Astrocyte of the spinal cord (primary cell): Measurements from ENCODE around the gene SLC35E2B.
"Not testable (repeated sequence)": the region's sequence is repeated elsewhere in the genome, so short reads cannot be mapped to it uniquely, and the experiment has no call there.

Source experiments
- DNase-seq: peaks from one replicate; pipeline ENCODE4 v3.0.0; 2011; ENCODE audit warnings: low read depth, low spot score
- H3K4me3 ChIP-seq: 2 replicates; pipeline ENCODE4 v1.5.1; 2011; ENCODE audit warnings: low read depth, mild to moderate bottlenecking, low read length, moderate library complexity
- in situ Hi-C: cut with HindIII; loops from 2 replicates; pipeline ENCODE4 v1.10.0; 2017; ENCODE audit warnings: low sequenced_read_pairs
- TF ChIP-seq, protein P1 (sequence below): IDR thresholded peaks from 2 replicates; pipeline ENCODE4 v1.5.1; 2012; ENCODE audit warnings: low read depth, mild to moderate bottlenecking, low read length, inconsistent platforms

Gene SLC35E2B

GRCh38 chr1:1692714-1693647 is at the start of gene SLC35E2B:
SLC35E2B (minus strand) TSS chr1:1692795; CDS start chr1:1676699, 16,096 bp downstream.
- in situ Hi-C loops = not testable (repeated sequence)
- peak within 1 kb of the TSS; percentile 59 for H3K4me3 ChIP-seq
- peak; percentile 95 for DNase-seq

DNA sequence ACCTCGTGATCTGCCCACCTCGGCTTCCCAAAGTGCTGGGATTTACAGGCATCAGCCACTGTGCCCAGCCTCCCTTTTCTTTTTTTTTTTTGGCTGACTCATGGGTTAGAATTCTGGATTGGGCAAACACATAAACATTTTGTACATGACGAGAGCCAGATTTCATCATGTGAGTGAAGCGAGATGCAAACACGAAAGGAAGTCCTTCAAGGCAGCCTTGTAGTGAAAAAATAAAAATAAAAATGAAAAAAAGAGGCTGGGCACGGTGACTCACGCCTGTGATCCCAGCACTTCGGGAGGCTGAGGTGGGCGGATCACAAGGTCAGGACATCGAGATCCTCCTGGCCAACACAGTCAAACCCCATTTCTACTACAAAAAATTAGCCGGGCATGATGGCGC is 48.4 kb upstream of the SLC35E2B start:
- H3K4me3 ChIP-seq, in situ Hi-C loops: not testable (repeated sequence)
- DNase-seq = peak; percentile 87

DNA sequence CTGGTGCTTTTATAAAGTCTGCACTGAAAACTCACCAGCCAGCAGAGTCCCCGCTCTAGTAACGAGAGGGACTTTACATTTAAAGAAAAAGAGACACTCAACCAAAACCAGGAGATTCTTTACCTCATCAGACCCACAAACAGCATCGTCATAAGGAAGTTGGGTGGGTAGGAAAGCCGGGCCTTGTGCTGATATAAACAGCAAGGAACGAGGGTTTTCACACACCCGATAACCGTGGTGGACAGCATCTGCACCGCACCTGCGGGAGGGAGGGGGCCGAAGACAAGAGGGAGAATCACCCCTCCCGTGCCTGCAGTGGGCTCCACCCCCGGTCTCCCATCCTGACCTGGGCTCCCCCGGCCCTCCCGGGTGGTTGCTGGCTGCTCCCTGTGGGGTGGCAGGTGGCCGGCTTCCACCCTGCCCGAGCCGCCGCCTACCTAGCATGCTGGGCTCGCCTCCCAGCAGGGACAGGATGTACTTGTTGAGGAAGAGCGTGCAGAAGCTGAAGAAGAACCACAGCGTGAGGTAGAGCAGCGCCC is 46.3 kb upstream of the SLC35E2B start:
- in situ Hi-C loops, DNase-seq, H3K4me3 ChIP-seq: not testable (repeated sequence)

GRCh38 chr1:1737675-1738590 is 45.3 kb upstream of the SLC35E2B start:
- in situ Hi-C loops, H3K4me3 ChIP-seq, DNase-seq: not testable (repeated sequence)

- no peak for DNase-seq
- in situ Hi-C loops = no loop called here
- H3K4me3 ChIP-seq = no peak overlapping the region
- TF ChIP-seq, protein P1, sequence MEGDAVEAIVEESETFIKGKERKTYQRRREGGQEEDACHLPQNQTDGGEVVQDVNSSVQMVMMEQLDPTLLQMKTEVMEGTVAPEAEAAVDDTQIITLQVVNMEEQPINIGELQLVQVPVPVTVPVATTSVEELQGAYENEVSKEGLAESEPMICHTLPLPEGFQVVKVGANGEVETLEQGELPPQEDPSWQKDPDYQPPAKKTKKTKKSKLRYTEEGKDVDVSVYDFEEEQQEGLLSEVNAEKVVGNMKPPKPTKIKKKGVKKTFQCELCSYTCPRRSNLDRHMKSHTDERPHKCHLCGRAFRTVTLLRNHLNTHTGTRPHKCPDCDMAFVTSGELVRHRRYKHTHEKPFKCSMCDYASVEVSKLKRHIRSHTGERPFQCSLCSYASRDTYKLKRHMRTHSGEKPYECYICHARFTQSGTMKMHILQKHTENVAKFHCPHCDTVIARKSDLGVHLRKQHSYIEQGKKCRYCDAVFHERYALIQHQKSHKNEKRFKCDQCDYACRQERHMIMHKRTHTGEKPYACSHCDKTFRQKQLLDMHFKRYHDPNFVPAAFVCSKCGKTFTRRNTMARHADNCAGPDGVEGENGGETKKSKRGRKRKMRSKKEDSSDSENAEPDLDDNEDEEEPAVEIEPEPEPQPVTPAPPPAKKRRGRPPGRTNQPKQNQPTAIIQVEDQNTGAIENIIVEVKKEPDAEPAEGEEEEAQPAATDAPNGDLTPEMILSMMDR = no peak
Measured at GRCh38 chr1:1732381-1732780, 39.8 kb upstream of the SLC35E2B start.

GRCh38 chr1:1730870-1731269 is 38.3 kb upstream of the SLC35E2B start:
- no peak overlapping the region for H3K4me3 ChIP-seq
- in situ Hi-C loops = no loop called here
- no peak for DNase-seq
- TF ChIP-seq, protein P1 = no peak

- DNase-seq, H3K4me3 ChIP-seq, in situ Hi-C loops: not testable (repeated sequence)
Measured at GRCh38 chr1:1730230-1730629, 37.6 kb upstream of the SLC35E2B start.

GRCh38 chr1:1729116-1729816 is 36.7 kb upstream of the SLC35E2B start:
- in situ Hi-C loops, H3K4me3 ChIP-seq, DNase-seq: not testable (repeated sequence)

DNA sequence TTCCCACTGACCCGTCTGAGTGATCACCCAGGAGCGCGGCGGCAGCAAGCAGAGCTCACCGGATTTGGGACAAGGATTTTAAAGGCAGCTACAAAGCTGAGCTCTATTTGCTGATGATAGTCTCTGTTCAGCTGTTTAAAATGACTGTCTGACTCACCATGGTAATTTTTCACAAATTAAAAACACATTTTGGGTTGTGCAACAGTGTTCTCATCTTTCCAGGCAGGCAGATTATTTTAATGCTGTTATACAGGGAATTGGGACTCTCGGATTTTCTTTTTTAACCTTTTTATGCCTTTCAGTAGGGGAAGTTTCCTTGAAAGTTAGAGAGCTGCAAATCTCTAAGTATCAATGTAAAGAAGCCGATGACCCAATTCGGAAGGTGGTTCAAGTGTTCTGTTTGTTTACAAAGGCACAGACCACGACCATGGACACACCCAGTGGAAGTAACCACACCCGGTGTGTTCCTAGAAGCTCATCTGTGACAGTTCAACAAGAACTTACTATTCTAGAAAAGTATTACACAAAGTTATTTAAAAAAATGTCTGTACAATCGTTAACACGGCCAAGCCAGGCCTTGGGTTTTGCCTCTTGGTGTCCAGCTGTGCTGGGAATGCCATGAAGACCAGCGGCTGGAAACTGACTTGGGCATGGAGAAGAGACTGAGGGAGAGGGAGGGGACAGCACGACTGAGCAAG is 35.9 kb upstream of the SLC35E2B start:
- in situ Hi-C loops, H3K4me3 ChIP-seq: not testable (repeated sequence)
- peak; percentile 35 for DNase-seq

GRCh38 chr1:1727131-1727651 is 34.6 kb upstream of the SLC35E2B start:
- in situ Hi-C loops, DNase-seq, H3K4me3 ChIP-seq: not testable (repeated sequence)

DNA sequence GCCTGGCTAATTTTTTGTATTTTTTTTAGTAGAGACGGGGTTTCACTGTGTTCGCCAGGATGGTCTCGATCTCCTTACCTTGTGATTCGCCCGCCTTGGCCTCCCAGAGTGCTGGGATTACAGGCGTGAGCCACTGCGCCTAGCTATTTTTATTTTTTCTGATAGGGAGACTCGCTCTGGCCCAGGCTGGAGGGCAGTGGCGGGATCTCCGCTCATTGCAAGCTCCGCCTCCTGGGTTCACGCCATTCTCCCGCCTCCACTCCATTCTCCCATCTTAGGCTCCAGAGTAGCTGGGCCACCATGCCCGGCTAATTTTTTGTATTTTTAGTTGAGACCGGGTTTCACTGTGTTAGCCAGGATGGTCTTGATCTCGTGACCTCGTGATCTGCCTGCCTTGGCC is 33.5 kb upstream of the SLC35E2B start:
- DNase-seq, H3K4me3 ChIP-seq, in situ Hi-C loops: not testable (repeated sequence)

GRCh38 chr1:1724035-1724864 is 31.7 kb upstream of the SLC35E2B start, which contains the start of gene CDK11A:
CDK11A (minus strand) TSS chr1:1724357; CDS start chr1:1722818, 1,539 bp downstream.
- peak; percentile 100 for DNase-seq
- in situ Hi-C loops = not testable (repeated sequence)
- H3K4me3 ChIP-seq = peak within 1 kb of the TSS; percentile 67
